ENCODE data around the gene ARHGEF25.

DNA sequence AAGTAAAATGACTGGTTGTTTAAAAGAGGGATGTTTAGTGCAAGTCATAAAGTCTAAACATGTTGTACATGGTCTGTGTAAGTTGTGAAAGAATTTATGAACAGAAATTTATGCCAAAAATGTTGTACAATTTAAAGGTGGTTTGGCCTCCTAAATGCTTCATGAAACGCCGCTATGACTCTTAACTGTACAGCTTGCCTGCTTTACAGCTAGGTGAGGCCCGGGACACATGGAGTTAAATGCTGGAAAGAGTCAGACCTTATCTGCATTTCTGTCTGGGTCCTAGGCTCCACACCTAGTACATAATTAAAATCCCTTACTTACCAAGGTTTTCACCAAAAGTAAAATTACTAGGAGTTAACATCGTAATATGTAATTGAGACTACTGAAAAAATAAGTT, 50.1 kb downstream of the ARHGEF25 start:
- TF ChIP-seq, protein P1, sequence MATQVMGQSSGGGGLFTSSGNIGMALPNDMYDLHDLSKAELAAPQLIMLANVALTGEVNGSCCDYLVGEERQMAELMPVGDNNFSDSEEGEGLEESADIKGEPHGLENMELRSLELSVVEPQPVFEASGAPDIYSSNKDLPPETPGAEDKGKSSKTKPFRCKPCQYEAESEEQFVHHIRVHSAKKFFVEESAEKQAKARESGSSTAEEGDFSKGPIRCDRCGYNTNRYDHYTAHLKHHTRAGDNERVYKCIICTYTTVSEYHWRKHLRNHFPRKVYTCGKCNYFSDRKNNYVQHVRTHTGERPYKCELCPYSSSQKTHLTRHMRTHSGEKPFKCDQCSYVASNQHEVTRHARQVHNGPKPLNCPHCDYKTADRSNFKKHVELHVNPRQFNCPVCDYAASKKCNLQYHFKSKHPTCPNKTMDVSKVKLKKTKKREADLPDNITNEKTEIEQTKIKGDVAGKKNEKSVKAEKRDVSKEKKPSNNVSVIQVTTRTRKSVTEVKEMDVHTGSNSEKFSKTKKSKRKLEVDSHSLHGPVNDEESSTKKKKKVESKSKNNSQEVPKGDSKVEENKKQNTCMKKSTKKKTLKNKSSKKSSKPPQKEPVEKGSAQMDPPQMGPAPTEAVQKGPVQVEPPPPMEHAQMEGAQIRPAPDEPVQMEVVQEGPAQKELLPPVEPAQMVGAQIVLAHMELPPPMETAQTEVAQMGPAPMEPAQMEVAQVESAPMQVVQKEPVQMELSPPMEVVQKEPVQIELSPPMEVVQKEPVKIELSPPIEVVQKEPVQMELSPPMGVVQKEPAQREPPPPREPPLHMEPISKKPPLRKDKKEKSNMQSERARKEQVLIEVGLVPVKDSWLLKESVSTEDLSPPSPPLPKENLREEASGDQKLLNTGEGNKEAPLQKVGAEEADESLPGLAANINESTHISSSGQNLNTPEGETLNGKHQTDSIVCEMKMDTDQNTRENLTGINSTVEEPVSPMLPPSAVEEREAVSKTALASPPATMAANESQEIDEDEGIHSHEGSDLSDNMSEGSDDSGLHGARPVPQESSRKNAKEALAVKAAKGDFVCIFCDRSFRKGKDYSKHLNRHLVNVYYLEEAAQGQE (IDR thresholded peaks at IDR 0.05; ENCODE audit: insufficient read depth in 1 of 2, low read depth in 2 of 2, low read length in 2 of 2): no peak
- TF ChIP-seq TAF1 (IDR thresholded peaks at IDR 0.05; ENCODE audit: borderline replicate concordance, insufficient read depth, low read length): no peak

Data from PFSK-1 (cell line).